RWPE1 (cell line): Measurements from ENCODE around the gene VPS33B.

Experiments
- CTCF ChIA-PET: fragments of 350-600 bp; sonication (Branson Sonifier 250); formaldehyde crosslinking; extraction: SDS; loops from one replicate; lab custom pipeline; 2021; lab: Yijun Ruan, JAX
- POLR2A ChIA-PET: fragments of 400-600 bp; formaldehyde crosslinking; extraction: SDS; loops from one replicate; lab custom pipeline; 2020; ENCODE audit warnings: antibody characterized with exemption; ENCODE audit not compliant: low non-redundant PET; lab: Yijun Ruan, JAX
- DNase-seq: peaks from one replicate; pipeline ENCODE4 v3.0.0; 2012; ENCODE audit warnings: low spot score
- H3K27ac ChIP-seq: fragments of 450-650 bp; 2 replicates; pipeline ENCODE4 v1.5.1; 2017
- CTCF ChIP-seq: fragments of 450-650 bp; conservative IDR thresholded peaks from 2 replicates; pipeline ENCODE4 v1.5.1; 2017; ENCODE audit warnings: low read depth, mild to moderate bottlenecking

VPS33B gene

GRCh38 chr15:90989040-90989768 is 33.2 kb downstream of the VPS33B start:
- no peak overlapping the region for H3K27ac ChIP-seq
- TF ChIP-seq CTCF = no peak
- CTCF ChIA-PET = no interaction called here
- POLR2A ChIA-PET = interaction anchor here (0.5 kb wide), 1 partner anchor 788 kb away, joined by 3 read pairs; the partner anchor contains the start of gene SEMA4B
- DNase-seq = no peak

- 0 out of 2 replicates have a peak overlapping the region, but pooled peaks have one; percentile 11 for H3K27ac ChIP-seq
- ChIA-PET CTCF (no interaction called here), POLR2A (no interaction called here)
- no peak for DNase-seq
- TF ChIP-seq CTCF = no peak
Observed at GRCh38 chr15:90988296-90988695, 34.1 kb downstream of the VPS33B start.

- CTCF ChIA-PET = interaction anchor here (0.6 to 0.7 kb wide), 3 partner anchors 65 to 322 kb away, joined by 4 to 8 read pairs (median 5); no protein-coding TSS in a partner anchor
- no peak overlapping the region for H3K27ac ChIP-seq
Observed at GRCh38 chr15:90987561-90988141, 34.7 kb downstream of the VPS33B start.

GRCh38 chr15:90986790-90987507 is 35.4 kb downstream of the VPS33B start:
- H3K27ac ChIP-seq = no peak overlapping the region
- no peak for TF ChIP-seq CTCF
- CTCF ChIA-PET = interaction anchor here (0.6 to 2.9 kb wide), 4 partner anchors 30 to 323 kb away, joined by 4 to 9 read pairs (median 6); no protein-coding TSS in a partner anchor
- DNase-seq = no peak
- POLR2A ChIA-PET = no interaction called here

More at GRCh38 chr15:90987561-90988141, 34.7 kb downstream of the VPS33B start:
- no peak for DNase-seq
- POLR2A ChIA-PET = no interaction called here
- TF ChIP-seq CTCF = no peak

GRCh38 chr15:90982135-90982534 is 40.3 kb downstream of the VPS33B start:
- no peak for TF ChIP-seq CTCF
- CTCF ChIA-PET = interaction anchor here (0.9 kb wide), 1 partner anchor 58 kb away, joined by 3 read pairs; no protein-coding TSS in a partner anchor
- POLR2A ChIA-PET = no interaction called here
- DNase-seq = no peak
- peak overlapping the region; percentile 24; the same call in 1 of the 2 replicates for H3K27ac ChIP-seq

- no peak for DNase-seq
- ChIA-PET POLR2A (interaction anchor here (0.5 kb wide), 1 partner anchor 15 kb away, joined by 3 read pairs; no protein-coding TSS in a partner anchor), CTCF (interaction anchor here (0.7 kb wide), 1 partner anchor 25 kb away, joined by 5 read pairs; no protein-coding TSS in a partner anchor)
- no peak overlapping the region for H3K27ac ChIP-seq
- TF ChIP-seq CTCF = no peak
Observed at GRCh38 chr15:90981681-90982080, 40.7 kb downstream of the VPS33B start.
